PC-3 (cell line): ENCODE data around the gene ZNF668.

Experiments
- EZH2 ChIP-seq: fragments of 300-600 bp; sonication (generic); IDR thresholded peaks from one replicate; pipeline ENCODE4 v1.6.1; 2017; ENCODE audit warnings: antibody characterized with exemption, mild to moderate bottlenecking, low read length; ENCODE audit not compliant: unreplicated experiment
- EZH2phosphoT487 ChIP-seq: fragments of 300-600 bp; sonication (generic); IDR thresholded peaks from 2 replicates; pipeline ENCODE4 v1.6.1; 2018; ENCODE audit warnings: mild to moderate bottlenecking, antibody characterized with exemption, low read length, borderline replicate concordance
- TF ChIP-seq, protein P1 (sequence below): fragments of 300-600 bp; sonication (generic); conservative IDR thresholded peaks from 2 replicates; pipeline ENCODE4 v1.5.1; 2017; ENCODE audit warnings: antibody characterized with exemption, low read depth, mild to moderate bottlenecking, low read length

- TF ChIP-seq, protein P1, sequence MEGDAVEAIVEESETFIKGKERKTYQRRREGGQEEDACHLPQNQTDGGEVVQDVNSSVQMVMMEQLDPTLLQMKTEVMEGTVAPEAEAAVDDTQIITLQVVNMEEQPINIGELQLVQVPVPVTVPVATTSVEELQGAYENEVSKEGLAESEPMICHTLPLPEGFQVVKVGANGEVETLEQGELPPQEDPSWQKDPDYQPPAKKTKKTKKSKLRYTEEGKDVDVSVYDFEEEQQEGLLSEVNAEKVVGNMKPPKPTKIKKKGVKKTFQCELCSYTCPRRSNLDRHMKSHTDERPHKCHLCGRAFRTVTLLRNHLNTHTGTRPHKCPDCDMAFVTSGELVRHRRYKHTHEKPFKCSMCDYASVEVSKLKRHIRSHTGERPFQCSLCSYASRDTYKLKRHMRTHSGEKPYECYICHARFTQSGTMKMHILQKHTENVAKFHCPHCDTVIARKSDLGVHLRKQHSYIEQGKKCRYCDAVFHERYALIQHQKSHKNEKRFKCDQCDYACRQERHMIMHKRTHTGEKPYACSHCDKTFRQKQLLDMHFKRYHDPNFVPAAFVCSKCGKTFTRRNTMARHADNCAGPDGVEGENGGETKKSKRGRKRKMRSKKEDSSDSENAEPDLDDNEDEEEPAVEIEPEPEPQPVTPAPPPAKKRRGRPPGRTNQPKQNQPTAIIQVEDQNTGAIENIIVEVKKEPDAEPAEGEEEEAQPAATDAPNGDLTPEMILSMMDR = no peak
- TF ChIP-seq EZH2 (no peak), EZH2phosphoT487 (no peak)
Observed at GRCh38 chr16:31071861-31072260, 2.2 kb downstream of the ZNF668 start.
